Loucy (cell line): ENCODE results near the gene TMEM272.

Source experiments
- EZH2phosphoT487 ChIP-seq: fragments of 200-600 bp; IDR thresholded peaks from 2 replicates; pipeline ENCODE4 v1.6.1; 2018; ENCODE audit warnings: antibody characterized with exemption, mild to moderate bottlenecking, moderate library complexity, borderline replicate concordance
- TF ChIP-seq, protein P1 (sequence below): fragments of 200-600 bp; sonication (generic); conservative IDR thresholded peaks from 2 replicates; pipeline ENCODE4 v1.5.1; 2014; ENCODE audit warnings: mild to moderate bottlenecking, antibody characterized with exemption, low read length

- TF ChIP-seq, protein P1, sequence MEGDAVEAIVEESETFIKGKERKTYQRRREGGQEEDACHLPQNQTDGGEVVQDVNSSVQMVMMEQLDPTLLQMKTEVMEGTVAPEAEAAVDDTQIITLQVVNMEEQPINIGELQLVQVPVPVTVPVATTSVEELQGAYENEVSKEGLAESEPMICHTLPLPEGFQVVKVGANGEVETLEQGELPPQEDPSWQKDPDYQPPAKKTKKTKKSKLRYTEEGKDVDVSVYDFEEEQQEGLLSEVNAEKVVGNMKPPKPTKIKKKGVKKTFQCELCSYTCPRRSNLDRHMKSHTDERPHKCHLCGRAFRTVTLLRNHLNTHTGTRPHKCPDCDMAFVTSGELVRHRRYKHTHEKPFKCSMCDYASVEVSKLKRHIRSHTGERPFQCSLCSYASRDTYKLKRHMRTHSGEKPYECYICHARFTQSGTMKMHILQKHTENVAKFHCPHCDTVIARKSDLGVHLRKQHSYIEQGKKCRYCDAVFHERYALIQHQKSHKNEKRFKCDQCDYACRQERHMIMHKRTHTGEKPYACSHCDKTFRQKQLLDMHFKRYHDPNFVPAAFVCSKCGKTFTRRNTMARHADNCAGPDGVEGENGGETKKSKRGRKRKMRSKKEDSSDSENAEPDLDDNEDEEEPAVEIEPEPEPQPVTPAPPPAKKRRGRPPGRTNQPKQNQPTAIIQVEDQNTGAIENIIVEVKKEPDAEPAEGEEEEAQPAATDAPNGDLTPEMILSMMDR = no peak
- TF ChIP-seq EZH2phosphoT487 = no peak
Measured at GRCh38 chr13:51773515-51773914, 71.5 kb downstream of the TMEM272 start.
